Right lobe of liver (tissue), 6 donors: ENCODE data around the gene PHLDB2. TPM values are rescaled to one million over a fixed set of nuclear protein-coding genes. Genes with fewer than 3 reads are reported as not detected.
A peak's percentile ranks its signal among the peaks of the same experiment; 100 is the strongest.

Experiments used
- ATAC-seq, 4 donors: fragments of 200-7000 bp; cut with Tn5 transposase; one replicate each; pipeline ENCODE4 v1.9.1; 2020; ENCODE audit warnings: mild to moderate bottlenecking in 4 of 4, moderate library complexity in 4 of 4
- DNase-seq, 3 donors: peaks; one replicate each; pipeline ENCODE4 v3.0.0-alpha.2; 2020
- H3K27ac ChIP-seq, 3 donors: fragments of 200-600 bp; one replicate each; pipeline ENCODE4 v1.8.0; 2022
- H3K27me3 ChIP-seq, 2 donors: fragments of 200-600 bp; one replicate each; pipeline ENCODE4 v1.8.0; 2022
- H3K36me3 ChIP-seq, 4 donors: fragments of 200-600 bp; sonication (generic) in 1 of 4; one replicate each; pipeline versions ENCODE4 v1.5.1 to v1.8.0; 2017 to 2022; ENCODE audit warnings: control low read depth in 1 of 4
- H3K4me1 ChIP-seq, 4 donors: fragments of 200-600 bp; sonication (generic) in 1 of 4; one replicate each; pipeline versions ENCODE4 v1.5.1 to v1.8.0; 2017 to 2022; ENCODE audit warnings: control low read depth in 1 of 4
- H3K4me3 ChIP-seq, 3 donors: fragments of 200-600 bp; one replicate each; pipeline ENCODE4 v1.8.0; 2022
- H3K9me3 ChIP-seq, 4 donors: fragments of 200-600 bp; sonication (generic) in 1 of 4; one replicate each; pipeline versions ENCODE4 v1.5.1 to v1.8.0; 2017 to 2022; ENCODE audit warnings: control low read depth in 1 of 4
- POLR2A ChIP-seq: fragments of 450-650 bp; IDR thresholded peaks from one replicate; pipeline ENCODE4 v1.6.1; 2017; ENCODE audit warnings: antibody characterized with exemption, mild to moderate bottlenecking
- WGBS: methylation state at CpG from one replicate; pipeline ENCODE4 v1.1.6; 2018; ENCODE audit warnings: low coverage, low lambda C conversion rate; ENCODE audit not compliant: insufficient coverage; ENCODE audit errors: missing lambda C conversion rate; 5-methylcytosine and 5-hydroxymethylcytosine counted together
- intact Hi-C, 2 donors: fragments of 100-400 bp; cut with DNase I; formaldehyde crosslinking; loops; one replicate each; pipeline versions ENCODE4 v1.11.2 to v1.14.1; 2022
- total RNA-seq, 6 experiments: library from RNA; depleted of rRNA in 2 of 6; stranded (reverse); fragments of >200 nt in 2 of 6; fragmentation: NEBNext Ultra II Directional in 3 of 6; extraction: Animal tissue kit (Norgen Biotek cat#: 25700) in 3 of 6; gene quantifications; one replicate each; pipeline versions ENCODE4 v1.1.0 to v1.2.4, GENCODE V29; 2016 to 2023
- TF ChIP-seq, protein P1 (sequence below), 4 donors: fragments of 200-600 bp in 3 of 4; fragments of 450-650 bp in 1 of 4; IDR thresholded peaks; one replicate each; pipeline versions ENCODE4 v1.5.1 to v1.8.0; 2016 to 2022; ENCODE audit warnings: antibody characterized with exemption in 4 of 4, mild to moderate bottlenecking in 2 of 4
- donor health status: DM: no; HTN: yes; CAD: no.
- donor health status: DM: no; HTN: no; CAD: no.
- donor health status: DM: no; HTN: no; CAD: no.
- donor health status: DM: no; HTN: yes; CAD: no.
- donor health status: DM: no; HTN: yes; CAD: no.

Gene PHLDB2
- total RNA-seq, 6 experiments from 2014 or later = 21.9 to 40.6 (median 31.2) TPM

DNA sequence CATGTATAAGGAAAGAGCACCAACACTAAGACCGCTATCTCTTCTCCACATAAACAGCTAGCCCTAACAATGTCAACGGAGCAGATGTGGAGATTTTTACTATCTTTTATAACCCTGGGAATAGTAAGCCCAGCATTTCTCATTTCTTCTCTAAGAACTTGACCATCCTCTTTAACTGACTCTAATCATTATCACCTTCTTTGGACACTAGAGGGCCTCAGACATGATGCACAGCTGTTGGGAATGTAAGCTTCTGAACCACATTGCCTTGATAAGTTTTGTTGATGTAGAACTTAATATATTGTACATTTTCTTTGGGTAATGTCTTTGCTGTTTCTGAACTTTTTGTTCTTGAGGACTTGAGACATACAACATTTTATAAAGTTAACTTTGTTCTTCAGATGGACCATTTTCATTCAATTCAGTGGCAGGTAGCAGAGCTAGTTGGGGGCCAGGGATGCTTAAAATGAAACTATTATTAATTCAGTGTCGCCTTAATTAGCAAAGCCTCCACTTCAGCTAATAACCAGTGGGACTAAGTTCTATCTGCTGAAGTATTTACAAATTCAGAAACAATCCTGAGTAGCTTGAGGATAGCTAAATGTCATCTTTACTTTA lies 130.1 kb downstream of the PHLDB2 start:
- 47% methylated on average over 3 of the region's 3 CpGs for WGBS
- peaks cover 0 to 21% (median 5%) of the 10 kb centered on the region in 4 donors for H3K36me3 ChIP-seq

GRCh38 chr3:111993038-111993437 lies 134.0 kb downstream of the PHLDB2 start:
- peaks cover 0 to 9% (median 5%) of the 10 kb centered on the region in 4 donors for H3K36me3 ChIP-seq
- H3K27ac ChIP-seq = no peak overlapping the region
- ATAC-seq (no peak), DNase-seq (no peak)
- no peaks in the 10 kb centered on the region for H3K9me3 ChIP-seq
- no peak overlapping the region for H3K4me3 ChIP-seq
- no peaks in the 10 kb centered on the region for H3K27me3 ChIP-seq
- H3K4me1 ChIP-seq = no peaks in the 10 kb centered on the region
- TF ChIP-seq, protein P1, sequence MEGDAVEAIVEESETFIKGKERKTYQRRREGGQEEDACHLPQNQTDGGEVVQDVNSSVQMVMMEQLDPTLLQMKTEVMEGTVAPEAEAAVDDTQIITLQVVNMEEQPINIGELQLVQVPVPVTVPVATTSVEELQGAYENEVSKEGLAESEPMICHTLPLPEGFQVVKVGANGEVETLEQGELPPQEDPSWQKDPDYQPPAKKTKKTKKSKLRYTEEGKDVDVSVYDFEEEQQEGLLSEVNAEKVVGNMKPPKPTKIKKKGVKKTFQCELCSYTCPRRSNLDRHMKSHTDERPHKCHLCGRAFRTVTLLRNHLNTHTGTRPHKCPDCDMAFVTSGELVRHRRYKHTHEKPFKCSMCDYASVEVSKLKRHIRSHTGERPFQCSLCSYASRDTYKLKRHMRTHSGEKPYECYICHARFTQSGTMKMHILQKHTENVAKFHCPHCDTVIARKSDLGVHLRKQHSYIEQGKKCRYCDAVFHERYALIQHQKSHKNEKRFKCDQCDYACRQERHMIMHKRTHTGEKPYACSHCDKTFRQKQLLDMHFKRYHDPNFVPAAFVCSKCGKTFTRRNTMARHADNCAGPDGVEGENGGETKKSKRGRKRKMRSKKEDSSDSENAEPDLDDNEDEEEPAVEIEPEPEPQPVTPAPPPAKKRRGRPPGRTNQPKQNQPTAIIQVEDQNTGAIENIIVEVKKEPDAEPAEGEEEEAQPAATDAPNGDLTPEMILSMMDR (IDR thresholded peaks at IDR 0.05) = no peak
- TF ChIP-seq POLR2A = no peak
- WGBS = 77% methylated on average over 2 of the region's 2 CpGs
- intact Hi-C loops = no loop called here

More for the DNA sequence above, 130.1 kb downstream of the PHLDB2 start:
- ATAC-seq (peak; percentile 88 to 96 (median 89)), DNase-seq (no peak)
- H3K9me3 ChIP-seq = no peaks in the 10 kb centered on the region
- H3K4me1 ChIP-seq = no peaks in the 10 kb centered on the region
- no peaks in the 10 kb centered on the region for H3K27me3 ChIP-seq
- no peak overlapping the region for H3K4me3 ChIP-seq
- no peak overlapping the region for H3K27ac ChIP-seq
- TF ChIP-seq, protein P1 (IDR thresholded peaks at IDR 0.05) = peak; percentile 60 to 79 (median 68)
- no peak for TF ChIP-seq POLR2A
- intact Hi-C loops = no loop called here

- DNase-seq (peak in 1 of 3 donors; percentile 28), ATAC-seq (peak; percentile 67 to 76 (median 74))
- 21% methylated on average over 16 of the region's 30 CpGs for WGBS
- TF ChIP-seq POLR2A = no peak
- TF ChIP-seq, protein P1 (IDR thresholded peaks at IDR 0.05) = no peak
- Histone ChIP-seq H3K27ac (no peak within 1 kb of the TSS), H3K4me3 (peak within 1 kb of the TSS; percentile 9 to 16 (median 16)), H3K27me3 (no peaks in the 10 kb centered on the region), H3K36me3 (no peaks in the 10 kb centered on the region), H3K4me1 (peaks cover 0 to 11% (median 4%) of the 10 kb centered on the region in 4 donors), H3K9me3 (no peaks in the 10 kb centered on the region)
- intact Hi-C loops = no loop called here
Measured at GRCh38 chr3:111998636-111999483, 139.8 kb downstream of the PHLDB2 start, which contains the start of gene TAGLN3. Gene TAGLN3, plus strand, starts transcription at chr3:111998922. Its CDS starts 501 bp downstream, at chr3:111999423.

DNA sequence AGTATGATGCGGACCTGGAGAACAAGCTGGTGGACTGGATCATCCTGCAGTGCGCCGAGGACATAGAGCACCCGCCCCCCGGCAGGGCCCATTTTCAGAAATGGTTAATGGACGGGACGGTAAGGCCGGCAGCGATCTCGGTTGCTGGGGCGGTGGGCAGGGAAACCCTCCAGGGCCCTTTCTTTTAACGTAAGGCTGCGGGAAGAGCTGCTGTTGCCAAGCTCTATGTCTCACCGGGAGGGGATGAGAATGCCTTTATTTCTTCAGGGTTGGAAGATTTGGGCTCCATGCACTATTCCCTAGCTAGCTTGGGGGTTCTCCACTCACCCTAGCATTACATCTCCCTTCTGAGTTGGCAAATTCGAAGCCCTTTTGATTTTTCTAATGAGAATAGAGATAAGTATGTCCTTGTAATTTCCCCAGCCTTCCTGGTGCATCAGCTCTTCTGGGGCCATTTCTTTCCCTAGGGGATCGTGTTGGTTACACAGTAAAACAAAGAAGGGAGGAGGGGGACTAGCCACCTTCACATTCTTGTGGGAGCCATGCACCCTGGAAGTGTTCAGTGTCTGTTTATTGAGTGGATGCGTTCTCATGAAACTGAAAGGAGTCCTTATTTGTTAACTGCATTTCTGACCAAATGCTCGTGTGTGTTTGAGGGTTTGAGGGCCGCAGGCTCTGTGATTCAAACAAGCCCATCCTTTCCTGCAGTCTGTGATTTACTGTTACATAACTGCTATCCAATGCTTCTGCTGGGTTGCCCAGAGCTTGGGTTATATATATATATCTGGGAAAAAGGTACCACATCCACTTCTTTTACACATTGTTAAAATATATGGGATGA lies 140.6 kb downstream of the PHLDB2 start:
- WGBS = 45% methylated on average over 5 of the region's 19 CpGs
- ATAC-seq = no peak
- H3K36me3 ChIP-seq = no peaks in the 10 kb centered on the region
- intact Hi-C loops = no loop called here
- no peaks in the 10 kb centered on the region for H3K27me3 ChIP-seq
- no peaks in the 10 kb centered on the region for H3K9me3 ChIP-seq
- no peak overlapping the region for H3K27ac ChIP-seq
- peak overlapping the region in 2 of 3 donors; percentile 16 for H3K4me3 ChIP-seq
- TF ChIP-seq POLR2A = no peak
- TF ChIP-seq, protein P1 (IDR thresholded peaks at IDR 0.05) = no peak
- no peak for DNase-seq
- H3K4me1 ChIP-seq = peaks cover 0 to 11% (median 4%) of the 10 kb centered on the region in 4 donors
